GM06990 (cell line): ENCODE data around the gene ITGA2.

Experiments used
- DNase-seq: peaks from one replicate; pipeline ENCODE4 v3.0.0-alpha.2; 2011; ENCODE audit not compliant: insufficient read length; ENCODE audit errors: extremely low read depth
- H3K27me3 ChIP-seq: replicated peaks from 2 replicates; pipeline ENCODE4 v1.6.0; 2011; ENCODE audit warnings: low read length; ENCODE audit not compliant: control insufficient read depth, insufficient read depth
- H3K36me3 ChIP-seq: 2 replicates; pipeline ENCODE4 v1.5.1; 2011; ENCODE audit warnings: low read length; ENCODE audit not compliant: control insufficient read depth, insufficient read depth
- H3K4me3 ChIP-seq: replicated peaks from 2 replicates; pipeline ENCODE4 v1.5.1; 2011; ENCODE audit warnings: low read depth, mild to moderate bottlenecking, control low read depth, low read length
- CTCF ChIP-seq: IDR thresholded peaks from 2 replicates; pipeline ENCODE4 v1.5.1; 2011; ENCODE audit warnings: low read length, control low read depth, mild to moderate bottlenecking, inconsistent platforms; ENCODE audit not compliant: insufficient read depth, poor library complexity, severe bottlenecking

Gene ITGA2

DNA sequence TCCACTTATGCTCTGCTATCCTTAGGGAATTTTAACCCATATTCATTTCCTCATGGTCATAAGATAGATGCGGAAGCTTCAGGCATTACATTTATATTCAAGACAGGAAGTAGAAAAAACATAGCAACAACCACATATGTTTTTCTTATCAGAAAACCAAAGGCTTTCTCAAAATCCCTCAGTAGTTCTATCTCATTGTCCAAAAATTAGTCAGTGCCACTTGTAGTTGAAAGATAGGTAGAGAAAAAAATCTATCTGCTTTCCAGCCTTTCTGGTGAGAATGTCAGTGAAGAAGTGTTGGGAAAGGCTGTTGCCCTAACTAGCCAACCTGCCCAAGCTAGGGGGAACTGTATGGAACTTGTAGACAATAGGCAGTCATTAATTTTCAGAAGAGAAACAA, 143.9 kb downstream of the ITGA2 start:
- Histone ChIP-seq H3K36me3 (no peaks in the 10 kb centered on the region), H3K4me3 (no peak overlapping the region), H3K27me3 (no peaks in the 10 kb centered on the region)
- no peak for DNase-seq
- no peak for TF ChIP-seq CTCF
